Measurements from ENCODE around the gene TTC32.

DNA sequence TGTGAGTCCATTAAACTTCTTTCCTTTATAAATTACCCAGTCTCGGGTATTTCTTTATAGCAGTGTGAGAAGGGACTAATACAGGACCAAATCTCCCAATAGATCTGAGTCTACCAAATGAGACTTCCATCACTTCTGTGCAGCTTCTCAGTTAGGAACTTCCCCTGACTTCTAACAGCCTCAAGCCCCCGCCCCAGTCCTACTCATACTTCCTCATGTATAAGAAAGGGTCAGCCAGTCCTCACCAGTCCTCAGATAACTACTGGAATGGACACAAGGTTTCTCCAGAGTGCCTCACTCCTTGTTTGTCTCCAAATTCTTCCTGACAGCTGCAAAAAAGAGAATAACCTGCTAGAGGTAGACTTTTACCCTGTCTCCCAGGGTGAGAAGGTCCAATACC, 19.5 kb downstream of the TTC32 start:
- TF ChIP-seq, protein P1, sequence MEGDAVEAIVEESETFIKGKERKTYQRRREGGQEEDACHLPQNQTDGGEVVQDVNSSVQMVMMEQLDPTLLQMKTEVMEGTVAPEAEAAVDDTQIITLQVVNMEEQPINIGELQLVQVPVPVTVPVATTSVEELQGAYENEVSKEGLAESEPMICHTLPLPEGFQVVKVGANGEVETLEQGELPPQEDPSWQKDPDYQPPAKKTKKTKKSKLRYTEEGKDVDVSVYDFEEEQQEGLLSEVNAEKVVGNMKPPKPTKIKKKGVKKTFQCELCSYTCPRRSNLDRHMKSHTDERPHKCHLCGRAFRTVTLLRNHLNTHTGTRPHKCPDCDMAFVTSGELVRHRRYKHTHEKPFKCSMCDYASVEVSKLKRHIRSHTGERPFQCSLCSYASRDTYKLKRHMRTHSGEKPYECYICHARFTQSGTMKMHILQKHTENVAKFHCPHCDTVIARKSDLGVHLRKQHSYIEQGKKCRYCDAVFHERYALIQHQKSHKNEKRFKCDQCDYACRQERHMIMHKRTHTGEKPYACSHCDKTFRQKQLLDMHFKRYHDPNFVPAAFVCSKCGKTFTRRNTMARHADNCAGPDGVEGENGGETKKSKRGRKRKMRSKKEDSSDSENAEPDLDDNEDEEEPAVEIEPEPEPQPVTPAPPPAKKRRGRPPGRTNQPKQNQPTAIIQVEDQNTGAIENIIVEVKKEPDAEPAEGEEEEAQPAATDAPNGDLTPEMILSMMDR (IDR thresholded peaks at IDR 0.05) = no peak
- no peak for TF ChIP-seq POLR2A (IDR thresholded peaks at IDR 0.05)

All from thyroid gland (tissue), 4 donors.